Measurements from ENCODE around the gene MCM8.

DNA sequence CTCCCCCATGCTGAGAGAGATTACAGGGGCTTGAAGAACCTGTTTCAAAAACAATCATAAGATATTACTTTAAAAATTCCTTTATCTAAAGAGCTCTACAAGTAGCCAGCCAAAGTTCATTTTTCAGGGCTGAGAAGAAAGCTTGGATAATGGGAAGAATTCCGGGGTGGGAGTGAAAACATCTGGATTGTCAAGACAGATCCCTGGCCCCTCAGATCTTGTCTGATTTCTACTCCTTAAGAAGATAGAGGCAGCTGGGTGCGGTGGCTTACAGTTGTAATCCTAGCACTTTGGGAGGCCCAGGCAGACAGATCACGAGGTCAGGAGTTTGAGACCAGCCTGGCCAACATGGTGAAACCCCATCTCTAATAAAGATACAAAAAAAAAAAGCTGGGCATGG is 24.9 kb upstream of the MCM8 start:
- TF ChIP-seq, protein P1, sequence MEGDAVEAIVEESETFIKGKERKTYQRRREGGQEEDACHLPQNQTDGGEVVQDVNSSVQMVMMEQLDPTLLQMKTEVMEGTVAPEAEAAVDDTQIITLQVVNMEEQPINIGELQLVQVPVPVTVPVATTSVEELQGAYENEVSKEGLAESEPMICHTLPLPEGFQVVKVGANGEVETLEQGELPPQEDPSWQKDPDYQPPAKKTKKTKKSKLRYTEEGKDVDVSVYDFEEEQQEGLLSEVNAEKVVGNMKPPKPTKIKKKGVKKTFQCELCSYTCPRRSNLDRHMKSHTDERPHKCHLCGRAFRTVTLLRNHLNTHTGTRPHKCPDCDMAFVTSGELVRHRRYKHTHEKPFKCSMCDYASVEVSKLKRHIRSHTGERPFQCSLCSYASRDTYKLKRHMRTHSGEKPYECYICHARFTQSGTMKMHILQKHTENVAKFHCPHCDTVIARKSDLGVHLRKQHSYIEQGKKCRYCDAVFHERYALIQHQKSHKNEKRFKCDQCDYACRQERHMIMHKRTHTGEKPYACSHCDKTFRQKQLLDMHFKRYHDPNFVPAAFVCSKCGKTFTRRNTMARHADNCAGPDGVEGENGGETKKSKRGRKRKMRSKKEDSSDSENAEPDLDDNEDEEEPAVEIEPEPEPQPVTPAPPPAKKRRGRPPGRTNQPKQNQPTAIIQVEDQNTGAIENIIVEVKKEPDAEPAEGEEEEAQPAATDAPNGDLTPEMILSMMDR (IDR thresholded peaks at IDR 0.05): no peak
- no peak for TF ChIP-seq POLR2A (IDR thresholded peaks at IDR 0.05)
